ENCODE data around the gene PSME4. TPM values are rescaled to one million over a fixed set of nuclear protein-coding genes. Genes with fewer than 3 reads are reported as not detected.

PSME4 gene
- total and polyA plus RNA-seq, 2 experiments from 2014 or later: 44.7 to 98.6 TPM

DNA sequence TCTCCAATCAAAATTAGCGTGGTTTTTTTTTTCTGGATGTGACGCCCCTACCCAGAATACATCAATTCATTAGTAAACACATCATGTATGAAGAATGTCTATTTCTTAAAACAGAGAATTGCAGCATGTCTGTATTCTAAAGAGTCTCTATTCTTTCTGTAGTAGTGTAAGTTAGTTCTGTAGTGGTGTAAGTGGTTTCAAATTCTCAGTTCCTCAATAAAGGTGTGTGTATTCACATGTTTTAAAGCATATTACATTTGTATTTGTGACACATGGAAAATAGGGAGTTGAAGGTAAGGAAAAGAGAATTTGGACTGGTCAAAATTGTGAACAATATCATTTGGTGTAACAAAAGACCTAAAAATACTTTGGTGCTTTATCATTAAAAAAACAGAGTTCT is 103.0 kb downstream of the PSME4 start:
- no peaks in the 10 kb centered on the region for H3K4me1 Mint-ChIP-seq
- H3K4me2 ChIP-seq: no peak overlapping the region
- no peaks in the 10 kb centered on the region for H3K9me3 Mint-ChIP-seq
- H2AFZ ChIP-seq: no peak overlapping the region
- peaks cover 29% of the 10 kb centered on the region; the same call in 1 of the 2 replicates for H3K36me3 ChIP-seq (ENCODE audit: insufficient read depth)
- H3K4me1 ChIP-seq (ENCODE audit: insufficient read depth): no peaks in the 10 kb centered on the region
- H4K20me1 ChIP-seq (replicated peaks; ENCODE audit: insufficient read depth): no peaks in the 10 kb centered on the region
- no peaks in the 10 kb centered on the region; the same call in 1 of the 2 replicates for H3K79me2 ChIP-seq (replicated peaks; ENCODE audit: insufficient read depth)
- H3K36me3 Mint-ChIP-seq (ENCODE audit: low read depth): peaks cover 41% of the 10 kb centered on the region
- no peak overlapping the region for H3K27ac ChIP-seq (ENCODE audit: low read depth)
- H3K27me3 Mint-ChIP-seq (ENCODE audit: insufficient read depth, low read depth, poor library complexity): no peaks in the 10 kb centered on the region
- no peaks in the 10 kb centered on the region; the same call in 1 of the 2 replicates for H3F3A ChIP-seq (replicated peaks; ENCODE audit: low read depth)
- no peak overlapping the region; the same call in 1 of the 2 replicates for H3K27ac Mint-ChIP-seq
- H3K27me3 ChIP-seq (ENCODE audit: insufficient read depth): no peaks in the 10 kb centered on the region
- no peak for ATAC-seq
- H3K9me2 ChIP-seq (ENCODE audit: insufficient read depth): no peaks in the 10 kb centered on the region
- no peak overlapping the region for H3K4me3 ChIP-seq
- DNase-seq (ENCODE audit: low spot score): no peak
- TF ChIP-seq POLR2AphosphoS5 (IDR thresholded peaks at IDR 0.05; ENCODE audit: low read depth): no peak
- H3K4me3 Mint-ChIP-seq: no peak overlapping the region

- no peaks in the 10 kb centered on the region for H3K27me3 Mint-ChIP-seq (ENCODE audit: insufficient read depth, low read depth, poor library complexity)
- peaks cover 41% of the 10 kb centered on the region for H3K36me3 Mint-ChIP-seq (ENCODE audit: low read depth)
Measured at GRCh38 chr2:53867169-53867568, 103.6 kb downstream of the PSME4 start.

More at GRCh38 chr2:53867169-53867568, 103.6 kb downstream of the PSME4 start:
- H3K27ac Mint-ChIP-seq: no peak overlapping the region
- Histone ChIP-seq H3K9me2 (ENCODE audit: insufficient read depth) (no peaks in the 10 kb centered on the region), H3K36me3 (ENCODE audit: insufficient read depth) (peaks cover 29% of the 10 kb centered on the region; the same call in 1 of the 2 replicates), H3F3A (replicated peaks; ENCODE audit: low read depth) (no peaks in the 10 kb centered on the region; the same call in 1 of the 2 replicates), H2AFZ (no peak overlapping the region), H4K20me1 (replicated peaks; ENCODE audit: insufficient read depth) (no peaks in the 10 kb centered on the region), H3K4me1 (ENCODE audit: insufficient read depth) (no peaks in the 10 kb centered on the region), H3K27me3 (ENCODE audit: insufficient read depth) (no peaks in the 10 kb centered on the region), H3K4me2 (no peak overlapping the region), H3K4me3 (no peak overlapping the region), H3K27ac (ENCODE audit: low read depth) (no peak overlapping the region), H3K79me2 (replicated peaks; ENCODE audit: insufficient read depth) (no peaks in the 10 kb centered on the region; the same call in 1 of the 2 replicates)
- H3K4me3 Mint-ChIP-seq: no peak overlapping the region
- no peak for DNase-seq (ENCODE audit: low spot score)
- no peak for ATAC-seq
- TF ChIP-seq NANOG (IDR thresholded peaks at IDR 0.05; ENCODE audit: borderline replicate concordance): no peak
- no peak for TF ChIP-seq CREB1 (CRISPR knock-in tag; IDR thresholded peaks at IDR 0.05; ENCODE audit: low read depth)
- no peak for TF ChIP-seq EZH2 (IDR thresholded peaks at IDR 0.05; ENCODE audit: low read depth, unreplicated experiment)
- no peak for TF ChIP-seq REST (IDR thresholded peaks at IDR 0.05; ENCODE audit: unreplicated experiment)
- no peak for TF ChIP-seq EZH2phosphoT487 (IDR thresholded peaks at IDR 0.05; ENCODE audit: unreplicated experiment)
- no peak for TF ChIP-seq JUNB (IDR thresholded peaks at IDR 0.05; ENCODE audit: unreplicated experiment)
- H3K9me3 Mint-ChIP-seq: no peaks in the 10 kb centered on the region
- 0 out of 3 replicates have a peak, but pooled peaks cover 2% of the 10 kb centered on the region for H3K4me1 Mint-ChIP-seq

Measured in GM23338 (cell line).